Activated T-helper 1 cell treated with Interleukin-2 at 50 U/mL for 16 hours (primary cell): ENCODE data around the gene DGKZ.

ENCODE experiments used
- DNase-seq: peaks from one replicate; pipeline ENCODE4 v3.0.0-alpha.2; 2020; ENCODE audit warnings: low read depth

DGKZ gene

GRCh38 chr11:46327829-46328228, 19.4 kb upstream of the DGKZ start:
- no peak for DNase-seq

- DNase-seq = no peak
These were observed 17.1 kb upstream of the DGKZ start for GRCh38 chr11:46330154-46330553.

GRCh38 chr11:46330563-46331281, 16.5 kb upstream of the DGKZ start:
- DNase-seq = no peak

- peak; percentile 20 for DNase-seq
These were observed 15.8 kb upstream of the DGKZ start for GRCh38 chr11:46331282-46331984.

- DNase-seq = no peak
These were observed 15.1 kb upstream of the DGKZ start for GRCh38 chr11:46332093-46332567.

GRCh38 chr11:46332568-46333393, 14.5 kb upstream of the DGKZ start:
- peak; percentile 15 for DNase-seq

GRCh38 chr11:46333394-46333947, 13.8 kb upstream of the DGKZ start:
- peak; percentile 8 for DNase-seq

GRCh38 chr11:46334211-46334610, 13.1 kb upstream of the DGKZ start:
- DNase-seq = no peak

- DNase-seq = no peak
These were observed 12.0 kb upstream of the DGKZ start for GRCh38 chr11:46335271-46335670.

- DNase-seq = no peak
These were observed 11.2 kb upstream of the DGKZ start for GRCh38 chr11:46335890-46336562.

GRCh38 chr11:46336563-46337180, 10.6 kb upstream of the DGKZ start:
- DNase-seq = no peak

GRCh38 chr11:46337626-46338345, 9.5 kb upstream of the DGKZ start:
- DNase-seq = no peak

- no peak for DNase-seq
These were observed 8.7 kb upstream of the DGKZ start for GRCh38 chr11:46338636-46338987.

GRCh38 chr11:46338988-46339666, 8.1 kb upstream of the DGKZ start:
- no peak for DNase-seq

GRCh38 chr11:46339816-46340215, 7.4 kb upstream of the DGKZ start:
- DNase-seq = no peak

GRCh38 chr11:46341454-46341853, 5.8 kb upstream of the DGKZ start:
- DNase-seq = no peak

GRCh38 chr11:46342239-46342638, 5.0 kb upstream of the DGKZ start:
- DNase-seq = peak; percentile 23

- no peak for DNase-seq
These were observed 3.7 kb upstream of the DGKZ start for GRCh38 chr11:46343520-46343919.

- no peak for DNase-seq
These were observed 2.1 kb upstream of the DGKZ start for GRCh38 chr11:46345131-46345597.

- DNase-seq = no peak
These were observed 1.3 kb upstream of the DGKZ start for GRCh38 chr11:46345881-46346484.
